GM21737 (cell line): Measurements from ENCODE around the gene TUBGCP3.
"Not testable (repeated sequence)": the region's sequence is repeated elsewhere in the genome, so short reads cannot be mapped to it uniquely, and the experiment has no call there.

Experiments
- ATAC-seq: cut with Tn5 transposase; IDR thresholded peaks from one replicate; pipeline ENCODE4 v1.9.1; 2021; ENCODE audit warnings: mild to moderate bottlenecking, moderate library complexity; ENCODE audit not compliant: unreplicated experiment

TUBGCP3 gene, protein sequence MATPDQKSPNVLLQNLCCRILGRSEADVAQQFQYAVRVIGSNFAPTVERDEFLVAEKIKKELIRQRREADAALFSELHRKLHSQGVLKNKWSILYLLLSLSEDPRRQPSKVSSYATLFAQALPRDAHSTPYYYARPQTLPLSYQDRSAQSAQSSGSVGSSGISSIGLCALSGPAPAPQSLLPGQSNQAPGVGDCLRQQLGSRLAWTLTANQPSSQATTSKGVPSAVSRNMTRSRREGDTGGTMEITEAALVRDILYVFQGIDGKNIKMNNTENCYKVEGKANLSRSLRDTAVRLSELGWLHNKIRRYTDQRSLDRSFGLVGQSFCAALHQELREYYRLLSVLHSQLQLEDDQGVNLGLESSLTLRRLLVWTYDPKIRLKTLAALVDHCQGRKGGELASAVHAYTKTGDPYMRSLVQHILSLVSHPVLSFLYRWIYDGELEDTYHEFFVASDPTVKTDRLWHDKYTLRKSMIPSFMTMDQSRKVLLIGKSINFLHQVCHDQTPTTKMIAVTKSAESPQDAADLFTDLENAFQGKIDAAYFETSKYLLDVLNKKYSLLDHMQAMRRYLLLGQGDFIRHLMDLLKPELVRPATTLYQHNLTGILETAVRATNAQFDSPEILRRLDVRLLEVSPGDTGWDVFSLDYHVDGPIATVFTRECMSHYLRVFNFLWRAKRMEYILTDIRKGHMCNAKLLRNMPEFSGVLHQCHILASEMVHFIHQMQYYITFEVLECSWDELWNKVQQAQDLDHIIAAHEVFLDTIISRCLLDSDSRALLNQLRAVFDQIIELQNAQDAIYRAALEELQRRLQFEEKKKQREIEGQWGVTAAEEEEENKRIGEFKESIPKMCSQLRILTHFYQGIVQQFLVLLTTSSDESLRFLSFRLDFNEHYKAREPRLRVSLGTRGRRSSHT

DNA sequence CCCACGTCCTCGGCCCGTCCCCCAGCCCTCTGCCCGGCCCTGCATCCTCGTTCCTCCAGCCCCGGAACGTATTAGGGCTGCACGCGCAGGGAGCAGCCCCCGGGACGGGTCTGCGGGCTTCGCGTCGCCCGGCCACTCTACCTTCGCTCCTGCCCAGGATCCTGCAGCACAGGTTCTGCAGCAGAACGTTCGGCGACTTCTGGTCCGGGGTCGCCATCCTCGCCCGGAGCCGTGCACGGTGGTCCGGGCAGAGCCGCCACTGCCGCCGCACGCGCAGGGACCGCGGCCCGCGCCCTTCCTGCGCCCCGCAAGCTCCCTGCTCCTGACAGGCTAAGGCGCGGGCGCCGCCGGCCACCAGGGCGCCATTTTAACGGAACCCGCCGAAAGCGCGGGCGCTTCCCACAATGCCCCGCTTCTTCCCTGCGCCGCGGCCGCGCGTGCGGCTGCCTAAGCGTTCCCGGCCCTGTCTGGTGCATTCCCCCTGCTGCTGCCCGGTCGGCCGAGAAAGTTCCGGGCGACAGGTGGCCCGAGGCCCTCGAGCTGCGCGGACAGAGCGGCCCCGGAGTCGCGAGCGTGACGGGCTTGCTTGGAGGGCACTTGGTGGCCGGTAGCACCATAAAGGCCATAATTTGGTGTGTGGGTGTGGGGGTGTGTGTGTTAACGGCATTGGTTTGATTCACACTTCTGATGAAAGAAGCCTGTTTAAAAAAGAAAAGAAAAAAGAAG, at the start of gene TUBGCP3:
Gene TUBGCP3, minus strand, starts transcription at position 390 of the 726 bp plus-strand sequence. Its CDS starts 173 bp downstream, at position 217.
- ATAC-seq = peak; percentile 77

DNA sequence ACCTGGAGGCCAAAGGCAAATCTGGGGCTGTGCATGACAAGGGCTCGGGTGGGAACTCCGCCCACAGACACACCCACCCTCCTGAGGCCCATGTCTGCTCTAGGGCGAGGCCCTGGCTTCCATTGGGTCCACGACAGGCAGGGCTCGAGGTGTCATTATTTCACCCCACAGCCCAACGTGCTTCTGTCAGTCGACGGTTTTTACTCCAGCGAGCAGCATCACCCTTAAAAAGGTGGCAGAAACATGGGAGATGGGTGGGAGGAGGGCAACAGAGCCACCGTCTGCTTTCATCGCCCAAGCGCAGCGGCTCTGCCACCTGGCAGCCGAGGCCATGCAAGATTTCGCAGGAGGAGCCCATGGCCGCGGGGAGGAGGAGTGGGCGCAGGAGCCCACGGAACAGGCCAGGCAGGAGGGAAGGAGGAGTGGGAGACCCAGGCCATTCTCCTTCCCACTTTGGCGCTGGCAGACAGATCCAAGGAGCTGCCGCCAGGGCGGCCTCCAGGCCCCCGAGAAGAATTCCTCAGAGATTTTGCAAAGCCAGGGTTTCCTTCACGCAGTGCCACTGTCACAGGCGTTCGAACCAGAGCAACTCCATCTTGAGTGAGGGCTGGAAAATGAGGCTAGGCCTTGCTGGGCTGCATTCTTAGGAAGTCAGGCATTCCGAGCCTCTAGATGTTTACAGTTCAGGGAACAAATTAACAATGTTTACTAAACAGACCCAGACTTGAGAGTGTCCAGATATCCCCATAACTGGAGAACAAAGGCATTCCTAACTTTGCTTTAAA, 49.3 kb upstream of the TUBGCP3 start:
- no peak for ATAC-seq

DNA sequence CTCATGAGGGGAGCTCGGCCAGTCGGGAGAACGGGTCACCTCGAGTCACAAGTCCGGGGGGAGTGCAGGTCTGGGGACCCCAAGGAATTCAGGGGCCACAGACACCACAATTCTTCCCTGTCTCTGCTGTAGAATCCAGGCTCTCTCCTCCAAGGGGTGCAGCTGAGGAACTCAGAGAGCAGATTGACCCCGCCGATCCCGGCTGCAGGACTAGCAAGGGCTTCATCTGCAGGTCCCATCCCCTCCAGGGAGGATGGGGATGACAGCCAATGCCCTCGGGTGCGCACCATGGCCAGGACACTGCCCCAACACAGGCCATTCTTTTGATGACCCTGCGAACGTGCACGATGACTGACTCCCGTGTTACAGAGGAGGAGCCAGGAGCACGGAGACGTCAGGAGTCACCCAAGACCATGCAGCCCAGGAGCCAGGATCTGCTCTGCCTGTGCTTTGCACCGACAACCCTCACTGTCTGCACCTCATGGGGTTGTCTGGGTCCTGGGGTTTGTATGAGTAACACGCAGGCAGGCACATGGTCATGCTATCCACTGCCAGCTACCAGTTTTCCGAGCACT, 48.5 kb upstream of the TUBGCP3 start:
- ATAC-seq = no peak

- ATAC-seq = no peak
Measured at GRCh38 chr13:112635323-112635722, 47.4 kb upstream of the TUBGCP3 start.

DNA sequence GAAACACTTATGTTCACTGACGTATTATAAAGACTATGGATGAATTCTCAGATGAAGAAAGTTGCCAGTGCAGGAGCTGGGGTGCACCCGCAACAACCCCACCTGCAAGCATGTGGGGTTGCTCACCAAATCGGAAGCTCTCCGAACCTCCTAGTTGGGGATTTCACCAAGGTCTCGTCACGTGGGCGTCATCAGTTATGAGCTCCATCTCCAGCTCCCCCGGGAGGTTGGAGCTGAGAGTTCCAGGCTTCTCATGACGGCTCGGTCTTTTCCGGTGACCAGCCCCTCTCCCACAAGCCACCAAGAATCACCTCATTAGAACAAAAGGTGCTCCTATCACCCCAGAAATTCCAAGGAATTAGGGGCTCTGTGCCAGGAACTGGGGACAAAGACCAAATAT, 46.1 kb upstream of the TUBGCP3 start:
- ATAC-seq = no peak

DNA sequence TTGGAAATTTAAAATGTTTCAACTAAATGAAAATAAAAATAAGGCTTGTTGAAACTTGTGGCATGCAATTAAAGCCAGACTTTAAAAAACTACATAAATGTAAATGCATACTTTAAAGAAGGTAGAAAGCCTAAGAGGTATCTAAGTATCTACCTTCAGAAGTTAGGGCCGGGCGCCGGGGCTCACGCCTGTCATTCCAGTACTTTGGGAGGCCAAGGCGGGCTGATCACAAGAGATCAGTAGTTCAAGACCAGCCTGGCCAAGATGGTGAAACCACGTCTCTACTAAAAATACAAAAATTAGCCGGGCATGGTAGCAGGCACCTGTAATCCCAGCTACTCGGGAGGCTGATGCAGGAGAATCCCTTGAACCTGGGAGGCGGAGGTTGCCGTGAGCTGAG, 42.3 kb upstream of the TUBGCP3 start:
- not testable (repeated sequence) for ATAC-seq

DNA sequence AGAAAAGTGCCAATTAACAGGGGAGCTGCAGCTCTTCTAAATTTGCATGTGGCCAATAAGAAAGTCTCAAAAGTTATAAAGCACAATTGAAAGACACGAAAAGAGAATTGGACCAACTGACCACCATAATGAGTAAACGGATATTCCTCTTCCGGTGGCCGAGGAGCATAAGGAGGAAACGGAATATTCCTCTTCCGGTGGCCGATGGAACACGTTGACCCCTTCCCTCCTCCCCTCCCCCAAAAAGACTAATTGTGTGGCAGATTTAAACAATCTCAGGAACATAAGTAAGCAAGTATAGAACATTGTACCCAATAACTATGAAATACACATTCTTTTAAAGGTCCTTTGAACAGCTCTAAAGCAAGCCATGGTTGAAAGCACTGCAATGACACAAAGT, 41.2 kb upstream of the TUBGCP3 start:
- ATAC-seq = no peak

GRCh38 chr13:112627613-112628012, 39.7 kb upstream of the TUBGCP3 start:
- ATAC-seq = not testable (repeated sequence)

DNA sequence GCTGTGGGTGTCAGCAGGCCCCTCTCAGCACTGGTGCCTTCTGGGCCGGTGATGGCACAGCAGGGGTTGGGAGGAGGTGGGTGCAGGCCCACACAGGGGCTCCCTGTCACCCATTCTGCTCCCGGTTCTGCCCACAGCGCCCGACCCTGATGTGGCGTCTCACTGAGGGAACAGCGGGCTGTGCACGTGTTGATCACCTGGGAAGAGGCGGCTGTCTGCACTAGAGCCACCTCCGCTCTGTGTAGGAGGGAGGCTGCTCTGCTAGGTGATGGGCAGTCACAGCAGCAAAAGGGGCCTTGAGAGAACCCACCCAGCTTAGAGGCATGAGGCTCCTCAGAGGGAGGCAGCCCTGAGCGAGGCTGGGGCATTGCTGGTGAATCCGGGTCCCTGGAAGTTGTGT, 39.2 kb upstream of the TUBGCP3 start:
- ATAC-seq = no peak

- no peak for ATAC-seq
Measured at GRCh38 chr13:112626761-112627160, 38.8 kb upstream of the TUBGCP3 start.

- no peak for ATAC-seq
Measured at GRCh38 chr13:112626124-112626523, 38.2 kb upstream of the TUBGCP3 start.

GRCh38 chr13:112625698-112626097, 37.7 kb upstream of the TUBGCP3 start:
- ATAC-seq = no peak

GRCh38 chr13:112624602-112625430, 36.9 kb upstream of the TUBGCP3 start:
- ATAC-seq = no peak

GRCh38 chr13:112624040-112624439, 36.1 kb upstream of the TUBGCP3 start:
- no peak for ATAC-seq

DNA sequence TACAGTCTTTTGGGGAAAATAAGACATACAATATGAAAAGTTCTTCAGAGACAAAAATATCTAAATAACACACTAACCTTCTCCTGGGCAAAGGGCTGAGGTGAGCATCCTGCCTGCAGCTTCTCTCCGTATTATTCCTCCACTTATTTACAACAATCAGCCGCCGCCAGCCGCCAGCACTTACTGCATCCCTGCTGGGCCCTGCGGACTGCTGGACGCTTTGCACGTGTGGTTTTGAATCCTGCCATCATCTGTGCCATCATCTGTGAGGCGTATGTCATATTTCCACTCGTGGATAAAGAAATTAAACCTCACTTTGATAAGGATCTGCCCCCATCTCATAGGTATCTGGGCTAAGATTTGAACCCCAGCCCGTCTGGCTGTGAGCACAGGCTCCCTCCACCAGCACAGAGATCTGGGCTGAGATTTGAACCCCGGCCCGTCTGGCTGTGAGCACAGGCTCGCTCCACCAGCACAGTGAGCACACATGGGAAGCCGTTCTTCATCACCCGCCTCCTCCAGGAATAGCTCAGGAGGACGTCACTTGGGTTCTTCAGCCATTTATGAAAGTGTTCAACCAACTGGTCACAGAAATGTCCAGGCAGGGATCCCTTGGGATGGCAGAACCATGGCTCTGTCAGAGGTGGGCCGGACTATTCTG, 35.2 kb upstream of the TUBGCP3 start:
- no peak for ATAC-seq

GRCh38 chr13:112622375-112622774, 34.4 kb upstream of the TUBGCP3 start:
- ATAC-seq = no peak

DNA sequence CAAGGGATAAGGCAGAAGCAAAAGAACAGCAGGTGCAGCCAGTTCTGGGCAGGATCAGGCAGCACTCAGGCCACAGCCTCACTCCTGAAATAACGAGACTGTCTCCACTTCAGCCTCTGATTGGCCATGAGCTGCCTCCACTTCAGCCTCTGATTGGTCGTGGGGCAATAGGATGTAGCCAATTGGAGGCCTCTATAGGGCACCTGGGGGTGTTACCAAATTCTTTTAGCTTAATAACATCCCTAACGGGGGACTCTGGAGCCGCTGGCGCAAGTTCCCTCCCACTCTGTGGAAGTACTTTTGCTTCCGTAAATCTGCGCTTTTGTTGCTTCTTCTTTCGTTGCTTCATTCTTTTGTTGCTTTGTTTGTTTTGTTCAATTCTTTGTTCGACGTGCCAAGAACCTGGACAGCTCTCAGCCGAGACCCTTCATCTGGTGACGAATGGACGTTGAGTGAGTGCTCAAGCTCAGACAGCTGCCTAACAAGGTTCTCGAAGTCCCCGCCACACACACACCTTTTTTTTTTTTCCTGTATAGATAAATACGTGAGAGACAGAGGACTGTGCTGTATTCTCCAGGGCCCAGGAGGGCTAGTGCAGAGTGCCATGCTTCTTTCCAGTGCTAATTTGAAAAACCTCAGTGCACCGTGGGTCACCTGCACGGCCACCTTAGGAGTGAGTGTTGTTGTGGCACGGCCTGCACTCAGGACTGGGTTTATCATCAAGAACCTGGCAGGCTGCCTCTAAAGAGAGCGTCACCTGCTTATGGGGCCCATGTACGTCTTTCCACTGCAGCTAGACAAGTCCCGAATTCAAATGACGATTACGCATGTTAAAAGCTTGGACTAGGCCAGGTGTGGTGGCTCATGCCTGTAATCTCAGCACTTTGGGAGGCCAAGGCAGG, 32.0 kb upstream of the TUBGCP3 start:
- no peak for ATAC-seq

- no peak for ATAC-seq
Measured at GRCh38 chr13:112618501-112618900, 30.5 kb upstream of the TUBGCP3 start.
